Islet of Langerhans (tissue), 1 donor: ENCODE results near the gene KLHL17.
"Not testable (repeated sequence)": the region's sequence is repeated elsewhere in the genome, so short reads cannot be mapped to it uniquely, and the experiment has no call there.

Experiments
- FAIRE-seq: peaks from one replicate; lab custom pipeline; 2011; peaks lifted over from hg19 to GRCh38; lab: Jason Lieb, UNC

KLHL17 gene

DNA sequence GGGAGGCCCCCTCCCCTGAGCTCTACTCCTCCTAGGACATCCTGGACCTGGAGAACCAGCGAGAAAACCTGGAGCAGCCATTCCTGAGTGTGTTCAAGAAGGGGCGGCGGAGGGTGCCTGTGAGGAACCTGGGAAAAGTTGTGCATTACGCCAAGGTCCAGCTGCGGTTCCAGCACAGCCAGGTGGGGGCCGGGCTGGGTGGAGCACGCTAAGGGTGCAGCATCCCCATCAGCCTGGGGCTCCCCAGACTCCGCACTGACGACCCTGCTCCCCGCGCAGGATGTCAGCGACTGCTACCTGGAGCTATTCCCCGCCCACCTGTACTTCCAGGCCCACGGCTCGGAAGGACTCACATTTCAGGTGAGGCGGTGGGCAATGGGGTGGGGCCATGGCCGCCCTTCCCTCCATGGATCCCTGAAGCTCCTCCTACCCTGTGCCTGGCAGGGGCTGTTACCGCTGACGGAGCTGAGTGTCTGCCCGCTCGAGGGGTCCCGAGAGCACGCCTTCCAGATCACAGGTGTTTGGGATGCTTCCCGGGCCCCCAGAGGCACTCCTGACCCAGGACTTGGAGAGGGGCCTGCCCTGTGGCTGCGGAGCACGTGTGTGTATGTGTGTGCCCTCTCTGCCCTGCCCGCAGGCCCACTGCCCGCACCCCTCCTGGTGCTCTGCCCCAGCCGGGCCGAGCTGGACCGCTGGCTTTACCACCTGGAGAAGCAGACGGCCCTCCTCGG is 10.0 kb downstream of the KLHL17 start:
- no peak for FAIRE-seq

GRCh38 chr1:970973-971730 is 10.8 kb downstream of the KLHL17 start:
- no peak for FAIRE-seq

DNA sequence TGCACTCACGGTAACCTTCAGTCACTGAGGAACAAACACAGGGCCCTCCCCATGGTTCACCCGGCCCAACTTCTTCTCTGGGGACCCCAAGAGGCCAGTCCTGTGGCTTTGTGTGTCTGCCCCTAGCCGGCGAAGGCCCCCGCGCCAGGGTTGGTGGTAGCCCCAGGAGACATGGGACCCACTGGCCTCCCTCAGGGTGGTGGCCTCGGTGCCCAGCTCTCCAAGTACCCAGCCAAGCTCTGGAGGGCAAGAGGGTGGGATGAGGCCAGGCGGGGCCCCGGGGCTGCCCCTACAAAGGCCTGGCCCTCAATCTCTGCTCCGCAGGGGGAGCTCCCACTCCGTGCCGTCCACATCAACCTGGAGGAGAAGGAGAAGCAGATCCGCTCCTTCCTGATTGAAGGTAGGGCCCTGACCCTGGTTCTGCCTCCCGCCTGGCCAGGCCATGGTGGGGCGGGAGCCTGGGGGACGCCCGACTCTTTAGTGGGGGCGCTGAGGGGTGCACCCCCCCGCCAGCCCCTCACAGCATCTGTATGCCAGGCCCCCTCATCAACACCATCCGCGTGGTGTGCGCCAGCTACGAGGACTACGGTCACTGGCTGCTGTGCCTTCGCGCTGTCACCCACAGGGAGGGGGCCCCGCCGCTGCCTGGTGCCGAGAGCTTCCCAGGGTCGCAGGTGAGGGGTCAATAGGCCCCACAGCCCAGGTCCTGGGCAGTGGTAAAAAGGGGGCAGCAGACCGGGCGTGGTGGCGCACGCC is 11.5 kb downstream of the KLHL17 start:
- no peak for FAIRE-seq

DNA sequence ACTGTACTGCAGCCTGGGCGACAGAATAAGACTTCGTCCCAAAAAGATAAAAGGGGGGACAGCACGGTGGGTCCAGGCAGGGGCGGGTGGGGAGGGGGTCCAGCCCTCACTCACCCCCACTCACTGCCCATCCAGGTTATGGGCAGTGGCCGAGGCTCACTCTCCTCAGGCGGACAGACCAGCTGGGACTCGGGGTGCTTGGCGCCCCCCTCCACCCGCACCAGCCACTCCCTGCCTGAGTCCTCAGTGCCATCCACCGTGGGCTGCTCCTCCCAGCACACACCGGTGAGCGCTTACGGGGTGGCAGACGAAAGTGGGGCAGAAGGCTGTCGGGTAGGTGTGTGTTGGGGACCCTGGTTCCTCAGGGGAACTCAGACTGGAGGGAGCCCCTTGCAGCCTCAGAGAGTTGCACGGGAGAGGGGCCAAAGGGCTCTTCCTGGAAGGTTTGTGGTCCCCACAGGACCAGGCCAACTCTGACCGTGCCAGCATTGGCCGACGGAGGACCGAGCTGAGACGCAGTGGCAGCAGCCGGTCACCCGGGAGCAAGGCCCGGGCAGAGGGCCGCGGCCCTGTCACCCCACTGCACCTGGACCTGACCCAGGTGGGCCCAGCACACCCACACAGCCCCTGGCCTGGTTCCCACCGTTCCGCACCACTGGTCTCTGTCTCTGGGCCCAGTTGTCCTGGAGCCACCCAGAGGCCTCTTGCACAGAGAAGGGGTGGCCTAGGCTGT is 12.5 kb downstream of the KLHL17 start:
- no peak for FAIRE-seq

DNA sequence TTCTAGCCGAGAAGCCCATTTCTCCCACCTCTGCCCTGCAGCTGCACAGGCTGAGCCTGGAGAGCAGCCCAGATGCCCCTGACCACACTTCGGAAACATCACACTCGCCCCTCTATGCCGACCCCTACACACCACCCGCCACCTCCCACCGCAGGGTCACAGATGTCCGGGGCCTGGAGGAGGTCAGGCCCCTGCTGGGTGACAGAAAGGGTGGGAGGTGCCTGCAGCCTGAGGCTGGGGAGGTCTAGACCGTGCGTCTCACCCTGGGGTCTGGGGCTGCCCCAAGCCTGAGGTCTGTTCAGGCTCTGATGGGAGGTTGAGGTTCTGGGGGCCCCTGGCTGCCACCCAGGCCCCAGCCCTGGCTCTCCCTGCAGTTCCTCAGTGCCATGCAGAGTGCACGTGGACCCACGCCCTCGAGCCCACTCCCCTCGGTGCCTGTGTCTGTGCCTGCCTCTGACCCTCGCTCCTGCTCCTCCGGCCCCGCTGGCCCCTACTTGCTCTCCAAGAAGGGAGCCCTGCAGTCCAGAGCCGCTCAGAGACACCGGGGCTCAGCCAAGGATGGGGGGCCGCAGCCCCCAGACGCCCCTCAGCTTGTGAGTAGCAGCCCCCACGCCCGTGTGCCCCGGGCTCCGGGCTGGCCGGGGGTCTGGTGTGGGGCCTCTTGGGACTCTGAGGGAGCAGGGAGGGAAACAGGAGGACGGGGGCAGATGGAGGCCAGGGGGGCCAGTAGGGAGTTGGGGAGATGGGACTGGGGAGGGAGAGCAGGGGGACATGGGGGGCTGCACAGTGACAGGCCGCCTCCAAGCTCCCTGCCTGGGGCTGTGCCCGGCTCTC is 13.3 kb downstream of the KLHL17 start:
- no peak for FAIRE-seq

- FAIRE-seq = no peak
Measured at GRCh38 chr1:974293-974640, 13.9 kb downstream of the KLHL17 start.

- FAIRE-seq = no peak
Measured at GRCh38 chr1:974687-975328, 14.4 kb downstream of the KLHL17 start.

DNA sequence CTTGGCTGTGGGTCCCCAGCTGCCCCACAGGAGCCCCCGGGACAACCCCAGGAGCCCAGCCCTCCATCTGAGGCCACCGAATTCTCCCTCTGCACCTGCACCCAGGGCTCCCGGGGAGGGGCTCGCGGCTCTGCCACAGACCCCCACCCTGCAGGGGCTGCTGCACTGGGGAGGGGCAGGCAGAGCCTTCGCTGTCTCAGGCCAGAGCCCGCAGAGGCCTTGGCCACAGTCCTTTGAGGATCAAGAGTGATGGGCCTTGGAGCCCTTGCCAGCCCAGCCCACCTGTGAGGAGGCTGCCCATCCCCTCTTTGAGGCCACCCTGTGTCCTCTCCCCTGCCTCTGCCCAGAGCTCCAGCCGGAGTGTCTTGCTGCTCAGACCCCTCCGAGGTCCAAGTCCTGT is 15.0 kb downstream of the KLHL17 start:
- no peak for FAIRE-seq

- FAIRE-seq = no peak
Measured at GRCh38 chr1:975896-976683, 15.7 kb downstream of the KLHL17 start.

DNA sequence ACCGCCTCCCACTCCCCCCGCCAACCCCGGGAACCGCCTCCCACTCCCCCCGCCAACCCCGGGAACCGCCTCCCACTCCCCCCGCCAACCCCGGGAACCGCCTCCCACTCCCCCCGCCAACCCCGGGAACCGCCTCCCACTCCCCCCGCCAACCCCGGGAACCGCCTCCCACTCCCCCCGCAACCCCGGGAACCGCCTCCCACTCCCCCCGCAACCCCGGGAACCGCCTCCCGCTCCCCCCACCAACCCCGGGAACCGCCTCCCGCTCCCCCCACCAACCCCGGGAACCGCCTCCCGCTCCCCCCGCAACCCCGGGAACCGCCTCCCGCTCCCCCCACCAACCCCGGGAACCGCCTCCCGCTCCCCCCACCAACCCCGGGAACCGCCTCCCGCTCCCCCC is 16.4 kb downstream of the KLHL17 start:
- not testable (repeated sequence) for FAIRE-seq

DNA sequence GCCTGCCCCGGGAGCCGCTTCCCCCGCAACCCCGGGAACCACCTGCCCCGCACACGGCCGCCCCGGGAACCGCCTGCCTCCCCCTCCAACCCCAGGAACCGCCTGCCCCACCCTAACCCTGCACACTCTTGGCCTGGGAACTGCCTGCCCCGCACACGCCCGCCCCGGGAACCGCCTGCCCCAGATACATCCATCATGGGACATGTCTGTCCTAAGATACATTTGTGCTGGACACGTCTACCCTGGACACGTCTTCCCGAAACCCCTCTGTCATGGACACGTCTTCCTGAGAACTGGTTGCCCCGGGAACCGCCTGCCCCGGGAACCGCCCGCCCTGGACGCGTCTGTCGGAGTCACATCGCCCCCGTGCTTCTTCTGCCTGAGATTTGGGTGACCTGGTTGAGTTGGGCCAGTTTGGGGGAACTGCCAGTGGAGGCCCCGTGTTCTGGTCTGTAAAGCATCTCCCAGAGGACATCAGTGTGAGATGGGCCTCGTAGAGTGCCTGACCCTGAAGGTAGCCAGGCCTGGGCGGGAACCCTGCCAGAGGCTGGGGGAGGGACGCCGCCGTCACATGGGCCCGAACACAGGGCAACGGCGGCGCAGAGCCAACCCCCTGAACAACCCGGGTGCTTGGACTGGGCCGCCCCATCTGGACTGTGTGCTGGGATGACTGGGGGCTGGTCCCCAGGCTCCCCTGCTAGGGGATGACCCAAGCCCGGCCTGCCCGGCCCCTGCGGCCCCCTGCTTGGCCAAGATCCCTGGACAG is 17.9 kb downstream of the KLHL17 start:
- FAIRE-seq = no peak

DNA sequence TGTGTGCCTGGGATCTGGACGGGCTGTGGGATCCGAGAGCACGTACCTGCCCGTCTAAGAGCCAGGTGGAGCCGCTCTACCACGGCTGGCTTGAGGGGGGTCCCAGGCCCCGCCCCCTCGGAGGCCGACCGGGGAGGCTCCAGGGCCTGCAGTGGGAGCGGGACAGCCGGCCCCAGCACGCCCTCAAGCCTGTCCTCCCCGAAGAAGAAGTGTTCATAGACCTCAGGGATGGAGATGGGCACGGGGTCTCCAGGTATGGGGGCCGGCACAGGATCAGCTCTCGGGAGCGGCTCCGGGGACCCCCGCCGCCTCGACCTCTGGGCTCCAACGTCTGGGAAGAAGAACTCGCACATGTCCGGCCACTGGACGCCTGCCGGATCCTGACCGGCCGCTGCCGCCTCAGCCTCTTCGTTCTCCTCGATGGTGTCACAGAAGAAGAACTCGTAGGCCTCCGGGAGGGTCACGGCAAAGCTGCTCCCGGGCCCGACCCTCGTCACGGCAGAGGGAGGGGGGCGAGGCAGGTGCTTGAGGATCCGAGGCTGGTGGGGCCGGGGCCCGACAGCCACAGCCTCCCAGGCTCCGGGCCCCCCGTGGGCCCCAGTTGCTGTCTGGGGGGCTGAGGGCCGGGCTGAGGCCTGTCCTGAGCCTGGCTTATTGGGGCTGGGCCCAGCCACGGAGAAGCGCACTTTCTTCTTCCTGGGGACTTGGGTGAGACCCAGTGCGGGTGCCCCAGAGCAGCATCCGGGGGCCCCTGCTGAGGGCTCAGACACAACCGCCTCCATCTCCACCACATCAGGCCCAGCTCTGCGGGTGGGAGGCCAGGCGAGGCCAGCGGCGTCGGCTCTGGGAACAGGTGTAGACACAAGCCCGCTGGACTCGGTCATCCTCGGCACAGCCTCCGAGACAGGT is 18.7 kb downstream of the KLHL17 start:
- FAIRE-seq = no peak

DNA sequence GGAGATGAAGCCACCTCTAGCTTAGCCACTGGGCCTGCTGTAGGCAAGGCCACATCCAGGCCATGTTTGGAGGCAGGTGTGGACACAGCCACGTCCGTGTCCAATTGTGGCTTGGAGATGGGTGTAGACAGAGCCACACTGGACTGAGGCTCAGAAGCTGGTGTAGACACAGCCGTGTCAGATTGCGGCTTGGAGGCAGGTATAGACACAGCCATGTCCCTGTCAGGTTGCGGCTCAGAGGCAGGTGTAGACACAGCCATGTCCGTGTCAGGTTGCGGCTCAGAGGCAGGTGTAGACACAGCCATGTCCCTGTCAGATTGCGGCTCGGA is 19.3 kb downstream of the KLHL17 start:
- FAIRE-seq = no peak

- FAIRE-seq = no peak
Measured at GRCh38 chr1:980137-980571, 19.8 kb downstream of the KLHL17 start.

- FAIRE-seq = no peak
Measured at GRCh38 chr1:980602-981395, 20.4 kb downstream of the KLHL17 start.

- FAIRE-seq = no peak
Measured at GRCh38 chr1:981491-981954, 21.1 kb downstream of the KLHL17 start.

GRCh38 chr1:981955-982558 is 21.7 kb downstream of the KLHL17 start, which contains the start of gene PERM1:
Gene PERM1 (minus strand): TSS chr1:982093. CDS start chr1:981029, 1,064 bp downstream.
- no peak for FAIRE-seq
